Heart left ventricle (tissue), 16 donors: ENCODE measurements around the gene BDH2. TPM values are rescaled to one million over a fixed set of nuclear protein-coding genes. Genes with fewer than 3 reads are reported as not detected.

ENCODE experiments used
- ATAC-seq, 4 donors: fragments of 200-7000 bp; cut with Tn5 transposase; one replicate each; pipeline ENCODE4 v1.9.1; 2020 to 2022; ENCODE audit warnings: moderate library complexity in 4 of 4, mild to moderate bottlenecking in 3 of 4, moderate number of reproducible peaks in 1 of 4
- DNase-seq, 5 donors: peaks; one replicate each; pipeline ENCODE4 v3.0.0-alpha.2; 2020
- H3K27ac ChIP-seq, 12 donors: fragments of 200-600 bp; sonication (generic) in 4 of 12; one replicate each; pipeline versions ENCODE4 v1.5.0 to v1.8.0; 2016 to 2022; ENCODE audit warnings: mild to moderate bottlenecking in 2 of 12
- H3K27me3 ChIP-seq, 9 donors: fragments of 200-600 bp; sonication (generic) in 2 of 9; one replicate each; pipeline versions ENCODE4 v1.5.1 to v1.8.0; 2016 to 2022; ENCODE audit warnings: mild to moderate bottlenecking in 3 of 9
- H3K36me3 ChIP-seq, 9 donors: fragments of 200-600 bp; sonication (generic) in 2 of 9; one replicate each; pipeline versions ENCODE4 v1.5.0 to v1.8.0; 2018 to 2022; ENCODE audit warnings: mild to moderate bottlenecking in 2 of 9
- H3K4me1 ChIP-seq, 12 donors: fragments of 200-600 bp; sonication (generic) in 4 of 12; one replicate each; pipeline versions ENCODE4 v1.5.0 to v1.8.0; 2016 to 2022; ENCODE audit warnings: mild to moderate bottlenecking in 3 of 12
- H3K4me3 ChIP-seq, 12 donors: fragments of 200-600 bp; sonication (generic) in 4 of 12; one replicate each; pipeline versions ENCODE4 v1.5.0 to v1.8.0; 2017 to 2022; ENCODE audit warnings: mild to moderate bottlenecking in 9 of 12, moderate library complexity in 4 of 12
- H3K9me3 ChIP-seq, 12 donors: fragments of 200-600 bp; sonication (generic) in 4 of 12; one replicate each; pipeline versions ENCODE4 v1.5.0 to v1.8.0; 2016 to 2022; ENCODE audit warnings: mild to moderate bottlenecking in 1 of 12
- POLR2A ChIP-seq, 2 donors: fragments of 450-650 bp; IDR thresholded peaks; one replicate each; pipeline ENCODE4 v1.6.1; 2017; ENCODE audit warnings: antibody characterized with exemption in 2 of 2, mild to moderate bottlenecking in 2 of 2, moderate library complexity in 2 of 2
- WGBS, 4 donors: extraction: QIAGEN DNeasy Blood & Tissue Kit in 2 of 4; methylation state at CpG; one replicate each; pipeline versions ENCODE4 v1.1.5 to v1.1.7; 2013 to 2018; 5-methylcytosine and 5-hydroxymethylcytosine counted together
- intact Hi-C, 10 donors: fragments of 100-400 bp; cut with DNase I; formaldehyde crosslinking; loops; one replicate each; pipeline versions ENCODE4 v1.11.1 to v1.14.2; 2022
- polyA plus RNA-seq, 2 donors: library from polyadenylated mRNA; stranded (reverse); fragments of 200-250 nt; gene quantifications; one replicate each; pipeline ENCODE4 v1.2.3, GENCODE V29; 2013
- total RNA-seq, 9 donors: library from RNA; depleted of rRNA in 2 of 9; stranded (reverse); fragments of >200 nt in 2 of 9; fragmentation: NEBNext Ultra II Directional in 3 of 9; extraction: Animal tissue kit (Norgen Biotek cat#: 25700) in 3 of 9; gene quantifications; one replicate each; pipeline versions ENCODE4 v1.1.0 to v1.2.4, GENCODE V29; 2016 to 2023
- TF ChIP-seq, protein P1 (sequence below), 12 donors: fragments of 200-600 bp; sonication (generic) in 4 of 12; IDR thresholded peaks; one replicate each; pipeline versions ENCODE4 v1.5.0 to v1.8.0; 2018 to 2022; ENCODE audit warnings: antibody characterized with exemption in 12 of 12, mild to moderate bottlenecking in 5 of 12
- donor health status: ischemic (EF 13 %, LVEDD 7.1; RV severe dilation, severe dysfunction).
- donor health status: healthy with polysubstance abuse.
- donor health status: DM: no; HTN: yes; CAD: no.
- donor health status: DM: no; HTN: no; CAD: no.
- donor health status: ischemic (EF 25% LVEDD 6.9; RV normal size, moderate dysfunction).
- donor health status: ischemic (EF 25% LVEDD 5.7; RV mildly dilated, moderate dysfunction).
- donor health status: healthy.
- donor health status: DM: yes; HTN: yes; CAD: no.
- donor health status: ischemic (EF 35%, LVEDD 5.7; RV mildly dilated, moderate dysfunction).
- donor health status: nonischemic (EF 11% LVEDD 7.7; RV severe dilation, severe dysfunction).
- donor health status: DM: yes; HTN: yes; CAD: no.
- donor health status: PGD.
- donor health status: ischemic (EF 29% LVEDD 5.4; RV normal size, mild dysfunction).
- donor health status: nonischemic (EF 23%, LVEDD 6.1; RV moderate dilation, normal function).

BDH2 gene
- total and polyA plus RNA-seq, 11 donors, result 20.3 to 38.0 (median 25.0) TPM

DNA sequence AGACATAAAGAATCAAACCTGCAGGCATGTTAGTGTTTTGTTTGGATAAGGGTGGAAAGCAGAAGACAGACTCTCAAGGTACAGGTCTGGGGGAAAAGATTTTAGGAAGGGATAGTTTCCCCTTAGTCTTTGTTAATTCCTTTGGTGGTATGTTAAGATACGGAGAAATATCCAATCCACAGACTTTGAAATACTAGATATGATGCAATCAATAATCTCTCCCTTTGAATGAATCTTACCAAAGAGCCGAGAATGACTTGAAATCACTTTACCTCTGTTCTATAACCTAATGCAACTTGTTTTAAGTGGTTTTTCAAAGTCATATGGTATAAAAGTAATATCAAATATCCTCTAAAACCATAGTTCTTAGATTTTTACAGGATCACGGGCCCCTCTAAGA lies 5.3 kb upstream of the BDH2 start:
- no peaks in the 10 kb centered on the region for H3K4me1 ChIP-seq
- intact Hi-C loops, result loop anchor here in 2 of 10 donors (5.0 to 10.0 kb wide), 2 partner anchors 653 to 670 kb away; no protein-coding TSS in a partner anchor
- 95 to 97% (median 96%) methylated on average over 3 of the region's 3 CpGs for WGBS, 4 donors

DNA sequence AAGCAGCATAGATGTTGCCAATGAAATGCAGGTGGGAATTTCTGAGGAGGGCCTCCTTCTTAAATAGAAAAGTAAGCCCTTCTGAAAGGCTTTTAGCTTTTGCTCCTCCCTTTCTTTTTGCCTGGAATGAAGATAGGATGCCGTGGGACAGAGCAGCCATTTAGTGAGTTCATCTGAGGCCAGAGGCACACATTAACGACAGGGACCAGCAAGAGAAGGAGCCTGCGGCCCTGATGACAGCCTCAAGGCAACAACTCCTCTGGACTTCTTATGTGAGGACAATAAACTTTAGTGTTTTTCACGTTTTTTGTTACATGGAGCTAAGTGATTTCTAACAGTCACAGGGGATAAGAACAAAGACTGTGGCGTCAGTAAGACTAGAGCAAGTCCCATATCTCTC lies 1.1 kb upstream of the BDH2 start:
- intact Hi-C loops, result loop anchor here in 2 of 10 donors (5.0 to 10.0 kb wide), 2 partner anchors 648 to 666 kb away; no protein-coding TSS in a partner anchor
- H3K27me3 ChIP-seq, result no peaks in the 10 kb centered on the region
- no peak overlapping the region for H3K4me3 ChIP-seq
- H3K4me1 ChIP-seq, result peaks cover 0 to 32% (median 10%) of the 10 kb centered on the region in 12 donors
- no peaks in the 10 kb centered on the region for H3K36me3 ChIP-seq
- no peak overlapping the region for H3K27ac ChIP-seq
- TF ChIP-seq POLR2A (IDR thresholded peaks at IDR 0.05), result no peak
- TF ChIP-seq, protein P1, sequence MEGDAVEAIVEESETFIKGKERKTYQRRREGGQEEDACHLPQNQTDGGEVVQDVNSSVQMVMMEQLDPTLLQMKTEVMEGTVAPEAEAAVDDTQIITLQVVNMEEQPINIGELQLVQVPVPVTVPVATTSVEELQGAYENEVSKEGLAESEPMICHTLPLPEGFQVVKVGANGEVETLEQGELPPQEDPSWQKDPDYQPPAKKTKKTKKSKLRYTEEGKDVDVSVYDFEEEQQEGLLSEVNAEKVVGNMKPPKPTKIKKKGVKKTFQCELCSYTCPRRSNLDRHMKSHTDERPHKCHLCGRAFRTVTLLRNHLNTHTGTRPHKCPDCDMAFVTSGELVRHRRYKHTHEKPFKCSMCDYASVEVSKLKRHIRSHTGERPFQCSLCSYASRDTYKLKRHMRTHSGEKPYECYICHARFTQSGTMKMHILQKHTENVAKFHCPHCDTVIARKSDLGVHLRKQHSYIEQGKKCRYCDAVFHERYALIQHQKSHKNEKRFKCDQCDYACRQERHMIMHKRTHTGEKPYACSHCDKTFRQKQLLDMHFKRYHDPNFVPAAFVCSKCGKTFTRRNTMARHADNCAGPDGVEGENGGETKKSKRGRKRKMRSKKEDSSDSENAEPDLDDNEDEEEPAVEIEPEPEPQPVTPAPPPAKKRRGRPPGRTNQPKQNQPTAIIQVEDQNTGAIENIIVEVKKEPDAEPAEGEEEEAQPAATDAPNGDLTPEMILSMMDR (IDR thresholded peaks at IDR 0.05), result no peak
- ATAC-seq (no peak), DNase-seq (no peak)
- H3K9me3 ChIP-seq, result no peaks in the 10 kb centered on the region
- 61 to 67% (median 62%) methylated on average over 5 of the region's 5 CpGs for WGBS, 4 donors

More for the DNA sequence above, 5.3 kb upstream of the BDH2 start:
- TF ChIP-seq, protein P1 (IDR thresholded peaks at IDR 0.05), result no peak
- TF ChIP-seq POLR2A (IDR thresholded peaks at IDR 0.05), result no peak
- DNase-seq, result no peak
- H3K4me3 ChIP-seq, result no peak overlapping the region
- no peak for ATAC-seq
- no peak overlapping the region for H3K27ac ChIP-seq
- H3K27me3 ChIP-seq, result no peaks in the 10 kb centered on the region
- H3K36me3 ChIP-seq, result no peaks in the 10 kb centered on the region
- H3K9me3 ChIP-seq, result no peaks in the 10 kb centered on the region

DNA sequence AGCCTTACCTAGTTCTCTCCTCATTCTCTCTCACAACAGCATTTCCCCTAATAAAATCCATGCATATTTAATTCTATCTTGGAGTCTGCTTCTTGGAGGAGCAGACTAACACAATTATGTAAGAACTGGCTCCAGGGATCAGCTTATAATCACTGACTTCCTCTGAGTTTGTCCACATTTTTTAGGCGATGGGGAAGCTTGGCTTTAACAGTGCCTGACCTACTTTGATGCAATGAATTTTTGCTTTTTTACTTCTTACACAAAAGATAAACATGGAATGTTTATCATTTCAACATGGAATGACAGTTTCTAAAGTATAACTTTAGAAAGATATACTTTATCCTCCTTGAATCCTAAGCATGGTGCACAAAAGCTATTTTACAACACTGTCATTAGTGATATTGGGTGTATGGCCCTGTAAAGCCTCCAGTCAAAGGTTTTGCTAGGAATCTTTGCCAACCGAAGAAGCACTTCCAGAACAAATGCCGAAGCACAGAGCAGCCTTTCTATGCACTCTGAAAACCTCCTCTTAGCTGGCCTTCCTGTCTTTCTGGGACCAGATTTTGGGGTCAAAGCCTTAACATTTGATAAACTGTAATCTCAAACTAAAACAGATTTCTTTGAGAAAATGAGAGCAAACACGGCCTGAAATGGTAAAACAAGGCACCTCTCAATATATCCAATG lies 736 bp downstream of the BDH2 start:
- intact Hi-C loops, result loop anchor here (2.0 to 10.0 kb wide), 15 partner anchors 52 to 664 kb away; partner anchors contain the start of genes SLC9B1 (in 2 of the 10) and NFKB1 (in 1 of the 10)
- 7 to 16% (median 11%) methylated on average over 4 of the region's 4 CpGs for WGBS, 4 donors
- TF ChIP-seq, protein P1 (IDR thresholded peaks at IDR 0.05), result no peak
- TF ChIP-seq POLR2A (IDR thresholded peaks at IDR 0.05), result no peak
- H3K9me3 ChIP-seq, result no peaks in the 10 kb centered on the region
- ATAC-seq (peak in 2 of 4 donors; percentile 35 to 42), DNase-seq (no peak)
- peak overlapping the region; percentile 41 to 68 (median 56) for H3K4me3 ChIP-seq
- peak overlapping the region; percentile 31 to 77 (median 62) for H3K27ac ChIP-seq
- H3K27me3 ChIP-seq, result no peaks in the 10 kb centered on the region
- peaks cover 0 to 32% (median 10%) of the 10 kb centered on the region in 12 donors for H3K4me1 ChIP-seq
- H3K36me3 ChIP-seq, result peaks cover 0 to 13% (median 3%) of the 10 kb centered on the region in 9 donors

DNA sequence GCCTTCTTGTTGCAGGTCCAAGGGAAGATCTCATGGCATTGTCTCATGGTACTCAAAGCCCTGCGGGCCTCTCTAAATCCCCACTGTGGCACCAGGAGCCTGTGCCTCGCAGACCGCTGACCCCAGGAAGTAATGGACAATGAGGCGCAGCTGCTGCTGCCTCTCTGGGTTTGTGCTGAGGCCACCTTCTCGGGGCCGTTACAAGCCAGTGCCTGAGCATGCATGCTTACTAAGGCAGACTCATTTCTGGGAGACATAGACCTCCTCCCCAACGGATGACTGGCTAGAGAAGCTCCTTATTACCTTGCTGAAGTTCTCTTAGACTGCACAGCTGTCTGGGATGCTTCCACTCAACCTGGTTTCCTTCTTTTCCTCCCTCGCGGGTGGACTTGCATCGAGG lies 1.3 kb downstream of the BDH2 start:
- Histone ChIP-seq H3K27ac (peak overlapping the region in 6 of 12 donors; percentile 11 to 71 (median 50)), H3K9me3 (no peaks in the 10 kb centered on the region), H3K27me3 (no peaks in the 10 kb centered on the region), H3K36me3 (peaks cover 0 to 19% (median 5%) of the 10 kb centered on the region in 9 donors), H3K4me1 (peaks cover 0 to 32% (median 10%) of the 10 kb centered on the region in 12 donors), H3K4me3 (peak overlapping the region in 9 of 12 donors; percentile 44 to 68 (median 62))
- no peak for DNase-seq
- WGBS, 4 donors, result 50 to 75% (median 63%) methylated on average over 9 to 10 of the region's 10 CpGs
- TF ChIP-seq POLR2A (IDR thresholded peaks at IDR 0.05), result no peak
- TF ChIP-seq, protein P1 (IDR thresholded peaks at IDR 0.05), result no peak
- intact Hi-C loops, result loop anchor here (2.0 to 10.0 kb wide), 15 partner anchors 51 to 664 kb away; partner anchors contain the start of genes SLC9B1 (in 2 of the 10) and NFKB1 (in 1 of the 10)
- no peak for ATAC-seq
